ENCODE data around the gene ACO2.

DNA sequence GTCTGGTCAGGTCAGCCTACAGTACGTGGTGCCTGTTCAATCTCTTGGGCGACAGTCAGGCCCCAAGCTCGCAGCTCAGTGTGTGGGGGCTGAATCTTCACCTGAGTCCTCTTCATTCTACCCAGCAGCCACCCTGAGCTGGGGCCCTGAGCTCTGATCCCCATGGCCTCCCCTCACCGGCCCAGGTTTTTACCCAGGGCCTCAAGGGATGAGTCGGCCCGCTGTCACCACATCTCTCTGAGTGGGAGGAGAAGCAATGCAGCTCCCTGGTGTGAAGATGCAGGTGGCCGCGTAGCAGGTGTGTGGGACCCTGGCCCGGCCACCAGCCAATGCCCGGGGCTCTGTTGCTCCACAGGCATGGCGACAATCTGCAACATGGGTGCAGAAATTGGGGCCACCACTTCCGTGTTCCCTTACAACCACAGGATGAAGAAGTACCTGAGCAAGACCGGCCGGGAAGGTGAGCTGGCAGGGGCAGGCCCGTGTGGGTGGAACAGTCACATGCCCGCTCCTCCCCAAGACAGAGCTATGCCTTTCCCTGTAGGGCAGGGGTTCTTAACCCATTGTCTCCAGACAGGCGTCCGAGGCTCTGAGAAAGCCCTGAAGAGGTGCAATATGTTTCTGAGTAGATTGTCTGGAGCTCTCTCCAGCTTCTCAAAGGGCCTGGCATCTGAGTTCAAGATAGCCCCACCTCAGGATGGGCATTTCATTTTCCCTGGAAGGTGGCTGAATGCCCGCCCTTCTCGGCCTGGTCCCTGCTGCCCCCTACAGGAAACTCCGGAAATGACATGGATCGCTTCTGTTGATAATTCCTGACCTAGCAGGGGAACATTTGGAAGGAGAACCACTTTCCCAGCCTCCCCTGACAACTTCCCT lies 48.5 kb downstream of the ACO2 start:
- TF ChIP-seq, protein P1, sequence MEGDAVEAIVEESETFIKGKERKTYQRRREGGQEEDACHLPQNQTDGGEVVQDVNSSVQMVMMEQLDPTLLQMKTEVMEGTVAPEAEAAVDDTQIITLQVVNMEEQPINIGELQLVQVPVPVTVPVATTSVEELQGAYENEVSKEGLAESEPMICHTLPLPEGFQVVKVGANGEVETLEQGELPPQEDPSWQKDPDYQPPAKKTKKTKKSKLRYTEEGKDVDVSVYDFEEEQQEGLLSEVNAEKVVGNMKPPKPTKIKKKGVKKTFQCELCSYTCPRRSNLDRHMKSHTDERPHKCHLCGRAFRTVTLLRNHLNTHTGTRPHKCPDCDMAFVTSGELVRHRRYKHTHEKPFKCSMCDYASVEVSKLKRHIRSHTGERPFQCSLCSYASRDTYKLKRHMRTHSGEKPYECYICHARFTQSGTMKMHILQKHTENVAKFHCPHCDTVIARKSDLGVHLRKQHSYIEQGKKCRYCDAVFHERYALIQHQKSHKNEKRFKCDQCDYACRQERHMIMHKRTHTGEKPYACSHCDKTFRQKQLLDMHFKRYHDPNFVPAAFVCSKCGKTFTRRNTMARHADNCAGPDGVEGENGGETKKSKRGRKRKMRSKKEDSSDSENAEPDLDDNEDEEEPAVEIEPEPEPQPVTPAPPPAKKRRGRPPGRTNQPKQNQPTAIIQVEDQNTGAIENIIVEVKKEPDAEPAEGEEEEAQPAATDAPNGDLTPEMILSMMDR (conservative IDR thresholded peaks at IDR 0.05) = peak; percentile 99
- TF ChIP-seq EZH2 (IDR thresholded peaks at IDR 0.05; ENCODE audit: low read depth) = no peak
